ENCODE measurements around the gene ROR2. TPM values are rescaled to one million over a fixed set of nuclear protein-coding genes. Genes with fewer than 3 reads are reported as not detected.

ROR2 gene
- total and polyA plus RNA-seq, 7 donors: 0.46 to 81.7 (median 51.4) TPM

- no peaks in the 10 kb centered on the region for H3K36me3 ChIP-seq
- no peaks in the 10 kb centered on the region for H3K27me3 ChIP-seq
- H3K4me3 ChIP-seq: no peak overlapping the region
- intact Hi-C loops (cut with DNase I): no loop called here
- WGBS, 2 donors: 88 to 93% methylated on average over 19 of the region's 19 CpGs
- H3K9me3 ChIP-seq: no peaks in the 10 kb centered on the region
- TF ChIP-seq POLR2AphosphoS5 (IDR thresholded peaks at IDR 0.05): no peak
- TF ChIP-seq EP300 (IDR thresholded peaks at IDR 0.05): no peak
- TF ChIP-seq CTCF (IDR thresholded peaks at IDR 0.05): no peak
- TF ChIP-seq POLR2A (IDR thresholded peaks at IDR 0.05): no peak
- H3K4me1 ChIP-seq: peaks cover 0 to 88% (median 82%) of the 10 kb centered on the region in 4 donors
- peak overlapping the region in 3 of 4 donors; percentile 22 to 85 (median 84) for H3K27ac ChIP-seq
- DNase-seq: peak; percentile 63
These were observed 138.8 kb downstream of the ROR2 start for GRCh38 chr9:91811024-91811909.

GRCh38 chr9:91810286-91810905, 139.6 kb downstream of the ROR2 start:
- Histone ChIP-seq H3K27ac (peak overlapping the region in 3 of 4 donors; percentile 56 to 85 (median 84)), H3K36me3 (no peaks in the 10 kb centered on the region), H3K4me3 (no peak overlapping the region), H3K4me1 (peaks cover 0 to 82% (median 75%) of the 10 kb centered on the region in 4 donors), H3K27me3 (no peaks in the 10 kb centered on the region), H3K9me3 (no peaks in the 10 kb centered on the region)
- intact Hi-C loops (cut with DNase I): no loop called here
- peak; percentile 57 for DNase-seq
- WGBS, 2 donors: 91 to 96% methylated on average over 26 of the region's 26 CpGs
- TF ChIP-seq POLR2AphosphoS5 (IDR thresholded peaks at IDR 0.05) (no peak), EP300 (IDR thresholded peaks at IDR 0.05) (no peak), POLR2A (IDR thresholded peaks at IDR 0.05) (no peak), CTCF (IDR thresholded peaks at IDR 0.05) (no peak)

- peak overlapping the region in 3 of 4 donors; percentile 56 to 85 (median 84) for H3K27ac ChIP-seq
- no peaks in the 10 kb centered on the region for H3K36me3 ChIP-seq
- H3K9me3 ChIP-seq: no peaks in the 10 kb centered on the region
- H3K4me1 ChIP-seq: peaks cover 0 to 82% (median 76%) of the 10 kb centered on the region in 4 donors
- intact Hi-C loops (cut with DNase I): no loop called here
- no peak overlapping the region for H3K4me3 ChIP-seq
- WGBS, 2 donors: 90 to 92% methylated on average over 24 of the region's 24 CpGs
- no peaks in the 10 kb centered on the region for H3K27me3 ChIP-seq
- no peak for TF ChIP-seq CTCF (IDR thresholded peaks at IDR 0.05)
- no peak for TF ChIP-seq POLR2AphosphoS5 (IDR thresholded peaks at IDR 0.05)
- TF ChIP-seq POLR2A (IDR thresholded peaks at IDR 0.05): no peak
- TF ChIP-seq EP300 (IDR thresholded peaks at IDR 0.05): no peak
- peak; percentile 67 for DNase-seq
These were observed 140.3 kb downstream of the ROR2 start for GRCh38 chr9:91809581-91810285.

- intact Hi-C loops (cut with DNase I): no loop called here
- Histone ChIP-seq H3K27me3 (no peaks in the 10 kb centered on the region), H3K36me3 (no peaks in the 10 kb centered on the region), H3K9me3 (no peaks in the 10 kb centered on the region), H3K4me1 (peaks cover 0 to 82% (median 76%) of the 10 kb centered on the region in 4 donors), H3K27ac (peak overlapping the region; percentile 37 to 85 (median 68)), H3K4me3 (no peak overlapping the region)
- DNase-seq: peak; percentile 57
- TF ChIP-seq POLR2AphosphoS5 (IDR thresholded peaks at IDR 0.05) (peak in 2 of 4 donors; percentile 16 to 39), EP300 (IDR thresholded peaks at IDR 0.05) (no peak), POLR2A (IDR thresholded peaks at IDR 0.05) (no peak), CTCF (IDR thresholded peaks at IDR 0.05) (no peak)
- WGBS, 2 donors: 88 to 89% methylated on average over 8 of the region's 8 CpGs
These were observed 142.3 kb downstream of the ROR2 start for GRCh38 chr9:91807643-91808246.
